Suprapubic skin (tissue), 3 donors: Measurements from ENCODE around the gene DAPL1.

Experiments used
- POLR2A ChIP-seq, 2 donors: fragments of 450-650 bp; IDR thresholded peaks; one replicate each; pipeline ENCODE4 v1.6.1; 2017; ENCODE audit warnings: antibody characterized with exemption in 2 of 2, mild to moderate bottlenecking in 2 of 2, moderate library complexity in 2 of 2
- TF ChIP-seq, protein P1 (sequence below), 2 donors: fragments of 200-600 bp in 1 of 2; fragments of 450-650 bp in 1 of 2; sonication (generic) in 1 of 2; IDR thresholded peaks; one replicate each; pipeline ENCODE4 v1.5.1; 2016 to 2019; ENCODE audit warnings: antibody characterized with exemption in 2 of 2, mild to moderate bottlenecking in 1 of 2, moderate library complexity in 1 of 2

DNA sequence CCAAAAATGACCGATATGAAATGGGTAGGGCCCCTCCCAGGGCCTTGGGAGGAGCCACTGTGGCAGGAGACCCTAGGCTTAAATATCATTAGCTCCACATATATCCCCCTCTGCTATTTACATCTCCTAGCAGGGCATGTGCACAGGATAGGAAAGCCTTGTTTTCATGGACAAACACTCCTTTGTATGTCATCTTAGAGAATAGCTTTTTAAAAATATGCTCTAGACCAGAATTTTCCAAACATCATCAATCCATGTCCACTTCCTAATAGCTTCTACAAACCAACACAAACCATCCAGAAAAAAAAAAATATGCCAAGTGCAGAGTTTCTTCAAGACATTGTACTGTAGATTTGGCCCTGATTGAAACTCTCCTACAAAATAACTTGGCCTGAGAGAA, 10.8 kb downstream of the DAPL1 start:
- no peak for TF ChIP-seq POLR2A (IDR thresholded peaks at IDR 0.05)
- TF ChIP-seq, protein P1, sequence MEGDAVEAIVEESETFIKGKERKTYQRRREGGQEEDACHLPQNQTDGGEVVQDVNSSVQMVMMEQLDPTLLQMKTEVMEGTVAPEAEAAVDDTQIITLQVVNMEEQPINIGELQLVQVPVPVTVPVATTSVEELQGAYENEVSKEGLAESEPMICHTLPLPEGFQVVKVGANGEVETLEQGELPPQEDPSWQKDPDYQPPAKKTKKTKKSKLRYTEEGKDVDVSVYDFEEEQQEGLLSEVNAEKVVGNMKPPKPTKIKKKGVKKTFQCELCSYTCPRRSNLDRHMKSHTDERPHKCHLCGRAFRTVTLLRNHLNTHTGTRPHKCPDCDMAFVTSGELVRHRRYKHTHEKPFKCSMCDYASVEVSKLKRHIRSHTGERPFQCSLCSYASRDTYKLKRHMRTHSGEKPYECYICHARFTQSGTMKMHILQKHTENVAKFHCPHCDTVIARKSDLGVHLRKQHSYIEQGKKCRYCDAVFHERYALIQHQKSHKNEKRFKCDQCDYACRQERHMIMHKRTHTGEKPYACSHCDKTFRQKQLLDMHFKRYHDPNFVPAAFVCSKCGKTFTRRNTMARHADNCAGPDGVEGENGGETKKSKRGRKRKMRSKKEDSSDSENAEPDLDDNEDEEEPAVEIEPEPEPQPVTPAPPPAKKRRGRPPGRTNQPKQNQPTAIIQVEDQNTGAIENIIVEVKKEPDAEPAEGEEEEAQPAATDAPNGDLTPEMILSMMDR (IDR thresholded peaks at IDR 0.05), result no peak
